Activated CD8-positive, alpha-beta memory T cell treated with anti-CD3 and anti-CD28 coated beads for 1 hour (primary cell): Measurements from ENCODE around the gene IL10RB.
"Not testable (repeated sequence)": the region's sequence is repeated elsewhere in the genome, so short reads cannot be mapped to it uniquely, and the experiment has no call there.

ENCODE experiments used
- DNase-seq, 2 donors: peaks; one replicate each; pipeline ENCODE4 v3.0.0-alpha.2; 2020; ENCODE audit warnings: low read depth in 1 of 2; ENCODE audit errors: extremely low read depth in 1 of 2

Gene IL10RB

GRCh38 chr21:33240404-33240803, 25.8 kb upstream of the IL10RB start:
- no peak for DNase-seq

GRCh38 chr21:33241846-33242245, 24.3 kb upstream of the IL10RB start:
- no peak for DNase-seq

DNA sequence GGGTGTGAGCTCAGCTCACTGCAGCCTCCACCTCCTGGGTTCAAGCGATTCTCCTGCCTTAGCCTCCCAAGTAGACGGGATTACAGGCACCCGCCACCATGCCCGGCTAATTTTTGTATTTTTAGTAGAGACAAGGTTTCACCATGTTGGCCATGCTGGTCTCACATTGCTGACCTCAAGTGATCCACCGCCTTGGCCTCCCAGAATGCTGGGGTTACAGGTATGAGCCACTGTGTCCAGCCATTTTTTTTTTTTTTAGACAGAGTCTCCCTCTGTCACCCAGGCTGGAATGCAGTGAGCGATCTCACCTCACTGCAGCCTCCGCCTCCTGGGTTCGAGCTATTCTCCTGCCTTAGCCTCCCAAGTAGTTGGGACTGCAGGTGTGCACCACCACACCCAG, 23.3 kb upstream of the IL10RB start:
- DNase-seq = not testable (repeated sequence)

DNA sequence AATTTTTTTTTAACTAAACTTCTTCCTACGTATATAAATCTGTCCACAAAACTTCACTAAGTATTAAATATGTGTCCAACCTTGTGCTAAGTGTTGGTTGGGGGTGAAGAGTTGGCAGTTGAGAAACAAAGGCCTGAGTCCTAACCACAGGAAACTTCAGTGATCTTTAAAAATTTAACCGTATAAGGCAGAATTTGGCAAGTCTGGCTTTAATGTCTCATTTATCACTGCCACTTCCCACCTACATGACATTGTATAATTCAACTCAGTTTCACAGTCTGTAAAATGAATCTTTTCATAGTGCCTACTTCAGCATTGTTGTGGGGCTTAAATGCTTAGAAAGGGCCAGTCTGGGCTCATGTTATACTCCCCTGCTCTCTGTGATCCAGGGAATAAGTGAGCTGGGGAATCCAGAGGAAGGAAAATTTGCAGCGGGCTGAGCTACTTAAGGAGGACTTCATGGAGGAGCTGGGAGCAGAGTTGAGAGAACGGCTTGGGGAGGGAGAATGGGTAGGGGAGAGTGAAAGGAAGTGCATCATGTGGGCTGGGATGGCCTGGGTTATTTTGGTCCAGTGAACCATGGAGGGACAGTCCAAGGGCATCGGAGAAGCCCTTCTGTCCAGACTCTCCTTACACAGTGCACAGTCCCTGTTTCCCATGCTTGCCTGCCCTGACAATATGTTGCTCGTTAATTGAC, 21.9 kb upstream of the IL10RB start:
- no peak for DNase-seq

DNA sequence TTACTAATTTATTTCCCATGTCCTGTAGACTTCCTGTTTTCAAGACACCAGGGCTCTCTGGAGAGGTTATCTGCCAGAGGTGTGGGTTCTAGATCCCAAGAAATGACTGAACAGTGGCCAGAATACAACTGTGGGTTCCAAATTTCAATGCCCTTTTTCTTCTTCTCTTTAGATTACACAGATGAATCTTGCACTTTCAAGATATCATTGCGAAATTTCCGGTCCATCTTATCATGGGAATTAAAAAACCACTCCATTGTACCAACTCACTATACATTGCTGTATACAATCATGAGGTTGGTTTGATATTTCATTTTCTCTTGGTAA, 21.4 kb upstream of the IL10RB start:
- no peak for DNase-seq

GRCh38 chr21:33245289-33245918, 20.8 kb upstream of the IL10RB start:
- DNase-seq = no peak

DNA sequence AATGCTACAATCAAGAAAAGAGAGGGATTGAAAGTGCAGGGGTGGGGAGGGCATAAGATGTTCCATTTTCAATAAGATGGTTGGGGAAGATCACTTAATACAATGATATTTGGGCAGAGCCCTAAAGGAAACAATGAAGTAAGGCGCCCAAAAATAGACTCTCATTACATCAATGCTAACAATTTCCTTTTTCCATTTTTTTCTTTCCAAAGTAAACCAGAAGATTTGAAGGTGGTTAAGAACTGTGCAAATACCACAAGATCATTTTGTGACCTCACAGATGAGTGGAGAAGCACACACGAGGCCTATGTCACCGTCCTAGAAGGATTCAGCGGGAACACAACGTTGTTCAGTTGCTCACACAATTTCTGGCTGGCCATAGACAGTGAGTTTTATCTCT, 19.7 kb upstream of the IL10RB start:
- DNase-seq = no peak

GRCh38 chr21:33246963-33247362, 19.2 kb upstream of the IL10RB start:
- no peak for DNase-seq

DNA sequence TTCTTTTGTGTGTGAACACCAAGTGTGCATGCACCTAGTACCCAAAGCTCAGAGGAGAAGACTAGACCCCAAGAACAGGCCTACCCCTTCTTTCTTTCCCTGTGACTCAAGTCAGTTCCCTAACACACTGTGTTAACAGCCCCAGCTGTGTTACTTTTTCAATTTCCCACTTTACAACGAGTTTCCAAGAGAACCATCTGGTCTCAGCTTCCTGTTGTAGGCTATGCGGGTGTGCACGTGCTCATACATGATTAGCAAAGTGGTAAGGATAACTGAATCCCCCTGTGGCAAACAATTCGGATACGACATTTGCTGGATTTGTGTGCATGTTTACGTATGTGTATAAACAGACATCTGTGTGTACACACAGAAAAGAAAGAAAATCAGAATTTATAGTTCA, 18.6 kb upstream of the IL10RB start:
- DNase-seq = no peak

DNA sequence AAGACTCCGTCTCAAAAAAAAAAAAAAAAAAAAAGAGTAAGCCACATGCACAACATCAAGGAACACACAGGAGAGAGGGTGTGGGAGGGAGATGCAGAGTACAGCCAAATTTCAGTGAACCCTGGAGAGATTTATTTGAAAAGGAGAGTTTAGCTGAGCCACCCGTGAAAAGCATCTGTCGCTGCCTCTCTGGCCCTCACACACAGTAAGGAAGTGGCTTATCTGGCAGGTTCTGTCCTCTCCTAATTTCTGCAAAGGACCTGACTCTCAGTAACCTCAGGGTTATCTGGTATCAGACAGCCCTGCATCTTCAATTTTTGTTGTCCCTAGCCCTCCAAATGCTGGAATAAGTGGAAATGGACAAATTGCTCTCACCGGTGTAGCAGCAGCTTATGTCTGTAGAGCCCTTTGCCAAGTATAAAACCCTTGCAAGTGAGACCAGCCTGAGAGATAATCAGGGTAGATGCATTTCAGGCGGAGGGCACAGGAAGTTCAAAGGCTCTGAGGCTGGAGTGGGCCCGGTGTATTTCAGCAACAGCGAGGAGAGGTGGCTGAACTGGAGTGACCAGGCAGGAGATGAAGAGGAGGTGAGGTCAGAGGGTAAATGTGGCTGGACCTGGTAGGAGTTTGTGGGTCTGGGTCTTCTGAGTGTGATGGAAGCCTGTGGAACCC, 16.7 kb upstream of the IL10RB start:
- DNase-seq = no peak

- no peak for DNase-seq
Measured at GRCh38 chr21:33251119-33251518, 15.0 kb upstream of the IL10RB start.

DNA sequence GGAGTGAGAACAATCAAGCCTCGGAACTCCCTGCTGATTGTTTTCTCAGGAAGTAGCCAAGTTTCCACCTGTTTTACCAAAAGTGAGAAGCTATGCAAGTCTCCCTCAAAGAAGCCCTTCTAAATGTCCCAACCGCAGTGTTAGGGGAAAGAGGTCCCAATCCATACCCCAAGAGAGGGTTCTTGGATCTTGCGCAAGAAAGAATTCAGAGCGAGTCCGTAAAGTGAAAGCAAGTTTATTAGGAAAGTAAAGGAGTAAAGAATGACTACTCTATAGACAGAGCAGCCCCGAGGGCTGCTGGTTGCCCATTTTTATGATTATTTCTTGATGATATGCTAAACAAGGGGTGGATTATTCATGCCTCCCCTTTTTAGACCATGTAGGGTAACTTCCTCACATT, 12.8 kb upstream of the IL10RB start:
- not testable (repeated sequence) for DNase-seq

DNA sequence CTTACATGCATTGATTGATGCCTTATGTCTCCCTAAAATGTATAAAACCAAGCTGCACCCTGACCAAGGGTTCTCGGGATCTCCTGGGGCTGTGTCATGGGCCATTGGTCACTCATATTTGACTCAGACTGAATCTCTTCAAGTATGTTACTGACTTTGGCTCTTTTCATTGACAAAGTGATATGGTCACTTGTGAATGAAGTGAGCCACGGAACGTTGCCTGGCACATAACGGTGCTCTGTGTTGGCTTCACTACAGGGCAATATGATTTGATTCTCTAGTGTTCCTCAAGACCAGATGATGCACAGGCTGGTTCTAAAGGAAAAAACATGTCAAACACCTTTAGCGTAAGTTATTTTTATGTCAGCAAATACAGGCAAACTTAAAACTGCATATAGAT, 11.4 kb upstream of the IL10RB start:
- no peak for DNase-seq

DNA sequence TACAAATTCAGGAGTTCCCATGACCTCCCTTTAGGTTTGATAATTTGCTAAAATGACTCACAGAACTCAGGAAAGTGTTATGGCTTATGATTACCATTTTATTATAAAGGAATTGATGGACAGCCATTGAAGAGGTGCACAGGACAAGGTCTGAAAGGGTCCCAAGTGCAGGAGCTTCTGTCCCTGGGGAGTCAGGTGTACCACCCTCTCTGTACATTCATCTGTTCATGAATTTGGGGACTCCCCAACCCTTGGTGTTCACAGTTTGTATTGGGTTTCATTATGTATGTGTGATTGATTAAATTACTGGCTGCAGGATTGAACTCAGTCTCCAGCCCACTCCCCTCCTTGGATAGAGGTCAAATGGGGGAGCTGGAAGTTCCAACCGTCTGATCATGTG, 10.8 kb upstream of the IL10RB start:
- no peak for DNase-seq

DNA sequence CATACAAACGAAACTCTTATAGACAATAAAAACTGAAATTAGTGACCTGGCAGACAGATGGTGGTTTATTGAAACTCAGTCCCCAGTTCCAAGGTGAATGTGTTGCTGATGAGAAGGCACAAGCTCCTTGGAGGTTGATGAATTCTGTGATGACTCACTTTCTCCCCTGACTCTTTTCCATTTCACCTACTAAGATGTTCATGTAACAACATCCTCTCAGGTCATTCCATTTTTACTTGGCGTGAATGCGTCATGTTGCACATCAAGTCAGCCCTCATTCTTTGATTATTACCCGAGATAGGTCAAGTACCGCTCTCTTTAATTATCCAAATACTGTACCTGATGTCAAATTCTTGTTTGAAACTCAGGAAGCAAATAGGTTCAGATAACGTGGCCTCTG, 10.1 kb upstream of the IL10RB start:
- no peak for DNase-seq

DNA sequence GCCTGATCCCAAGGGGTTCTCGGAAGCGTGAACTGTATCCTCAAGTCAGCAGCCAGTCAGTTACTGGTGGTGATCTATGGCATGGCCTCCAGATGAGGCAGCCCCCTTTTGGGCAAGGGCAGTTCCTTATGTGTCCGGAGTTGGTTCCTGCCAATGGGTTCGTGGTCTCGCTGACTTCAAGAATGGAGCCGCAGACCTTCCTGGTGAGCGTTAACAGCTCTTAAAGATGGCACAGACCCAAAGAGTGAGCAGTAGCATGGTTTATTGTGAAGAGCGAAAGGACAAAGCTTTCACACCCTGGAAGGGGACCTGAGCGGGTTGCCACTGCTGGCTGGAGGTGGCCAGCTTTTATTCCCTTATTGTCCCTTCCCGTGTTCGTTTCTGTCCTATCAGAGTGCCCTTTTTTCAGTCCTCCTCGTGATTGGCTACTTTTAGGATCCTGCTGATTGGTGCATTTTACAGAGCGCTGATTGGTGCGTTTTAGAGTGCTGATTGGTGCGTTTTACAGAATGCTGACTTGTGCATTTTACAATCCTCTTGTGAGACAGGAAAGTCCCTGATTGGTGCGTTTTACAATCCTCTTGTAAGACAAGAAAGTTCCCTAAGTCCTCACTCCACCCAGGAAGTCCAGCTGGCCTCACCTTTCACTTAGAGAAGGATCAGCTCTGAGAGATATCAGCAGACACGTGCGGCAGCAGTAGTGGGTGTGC, 8.9 kb upstream of the IL10RB start:
- DNase-seq = no peak

- DNase-seq = no peak
Measured at GRCh38 chr21:33258475-33258874, 7.7 kb upstream of the IL10RB start.

GRCh38 chr21:33259428-33259827, 6.7 kb upstream of the IL10RB start:
- no peak for DNase-seq

DNA sequence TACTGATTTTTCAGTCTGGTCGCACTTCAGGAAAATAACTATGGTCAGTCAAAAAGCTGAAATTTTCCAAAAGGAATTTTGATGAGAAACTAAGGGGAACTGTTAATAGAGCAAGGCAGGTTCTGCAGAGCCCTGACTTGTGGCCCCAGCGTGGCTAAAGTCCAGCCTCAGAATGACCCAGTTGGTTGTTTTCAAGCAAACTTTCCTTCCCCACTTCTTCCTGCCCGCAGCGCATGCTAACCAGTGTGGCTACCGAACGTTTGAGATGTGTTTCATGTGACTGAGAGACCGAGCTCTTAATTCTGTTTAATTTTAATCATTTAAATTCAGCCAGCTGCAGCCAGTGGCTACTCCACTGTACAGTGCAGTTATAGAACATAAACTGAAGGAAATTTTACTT, 6.2 kb upstream of the IL10RB start:
- no peak for DNase-seq

GRCh38 chr21:33261635-33262034, 4.5 kb upstream of the IL10RB start:
- DNase-seq = no peak

GRCh38 chr21:33262921-33263320, 3.2 kb upstream of the IL10RB start:
- DNase-seq = no peak

DNA sequence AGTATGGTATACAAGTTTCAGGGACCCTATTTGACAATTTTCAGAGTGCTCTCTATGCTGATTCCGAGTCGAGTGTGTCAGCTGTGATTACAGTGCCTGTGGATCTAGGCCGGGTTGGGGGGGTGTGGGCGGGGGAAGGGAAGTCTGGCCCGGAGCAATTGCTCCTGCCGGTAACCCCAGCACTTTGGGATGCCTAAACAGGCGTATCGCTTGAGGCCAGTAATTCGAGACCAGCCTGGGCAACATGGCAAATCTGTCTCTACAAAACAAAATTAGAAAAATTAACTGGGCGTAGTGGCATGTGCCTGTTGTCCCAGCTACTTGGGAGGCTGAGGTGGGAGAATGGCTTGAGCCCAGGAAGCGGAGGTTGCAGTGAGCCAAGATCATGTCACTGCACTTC, 1.6 kb upstream of the IL10RB start:
- DNase-seq = no peak
